Bronchial epithelial cell (primary cell): ENCODE data around the gene GRAMD2B. TPM values are rescaled to one million over a fixed set of nuclear protein-coding genes. Genes with fewer than 3 reads are reported as not detected.
"Not testable (repeated sequence)": the region's sequence is repeated elsewhere in the genome, so short reads cannot be mapped to it uniquely, and the experiment has no call there.

Experiments used
- DNase-seq: peaks from one replicate; pipeline ENCODE4 v3.0.0-alpha.2; 2010; ENCODE audit warnings: low read depth
- FAIRE-seq: peaks from 2 replicates; lab custom pipeline; 2011; peaks lifted over from hg19 to GRCh38; lab: Jason Lieb, UNC
- H3K27me3 ChIP-seq: 2 replicates; pipeline ENCODE4 v1.5.1; 2011; ENCODE audit warnings: low read length; ENCODE audit not compliant: control insufficient read depth, insufficient read depth
- H3K36me3 ChIP-seq: 2 replicates; pipeline ENCODE4 v1.5.1; 2011; ENCODE audit warnings: low read length; ENCODE audit not compliant: control insufficient read depth, insufficient read depth
- H3K4me3 ChIP-seq: 2 replicates; pipeline ENCODE4 v1.5.1; 2011; ENCODE audit warnings: mild to moderate bottlenecking, low read depth, low read length, control low read depth
- total RNA-seq: library from RNA; depleted of rRNA; stranded (reverse); fragments of >200 nt; gene quantifications from 2 replicates; pipeline ENCODE4 v1.2.1, GENCODE V29; 2014
- TF ChIP-seq, protein P1 (sequence below): IDR thresholded peaks from 2 replicates; pipeline ENCODE4 v1.5.1; 2011; ENCODE audit warnings: mild to moderate bottlenecking, moderate library complexity, low read length, control low read depth, inconsistent platforms; ENCODE audit not compliant: insufficient read depth, severe bottlenecking

GRAMD2B gene
- total RNA-seq, 1 donor from 2014 or later = 9.2 TPM

DNA sequence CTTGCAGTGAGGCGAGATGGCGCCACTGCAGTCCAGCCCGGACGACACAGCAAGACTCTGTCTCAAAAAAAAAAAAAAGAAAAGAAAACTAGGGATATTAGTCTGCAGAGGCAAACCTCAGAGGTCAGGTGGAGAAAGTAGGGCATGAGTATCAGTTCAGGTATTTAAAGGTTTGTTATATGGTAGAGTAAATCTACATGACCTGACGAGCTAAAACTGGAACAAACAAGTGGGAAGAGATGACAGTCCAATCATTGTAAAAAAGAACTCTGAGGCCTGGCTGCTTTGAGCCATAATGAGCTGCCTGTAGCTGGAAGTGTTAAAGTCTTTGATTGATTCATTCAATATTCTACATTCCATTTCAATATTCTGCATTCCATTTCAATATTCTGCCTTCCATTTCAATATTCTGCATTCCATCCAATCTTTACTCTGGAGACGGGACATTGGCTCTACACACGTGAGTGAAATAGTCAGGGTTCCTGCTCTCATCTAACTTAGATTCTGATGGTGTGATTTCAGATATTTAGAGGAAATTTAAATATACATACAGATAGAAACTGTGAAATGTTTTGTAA is 28.9 kb upstream of the GRAMD2B start:
- DNase-seq (peak; percentile 86), FAIRE-seq (no peak)
- no peak overlapping the region for H3K4me3 ChIP-seq

DNA sequence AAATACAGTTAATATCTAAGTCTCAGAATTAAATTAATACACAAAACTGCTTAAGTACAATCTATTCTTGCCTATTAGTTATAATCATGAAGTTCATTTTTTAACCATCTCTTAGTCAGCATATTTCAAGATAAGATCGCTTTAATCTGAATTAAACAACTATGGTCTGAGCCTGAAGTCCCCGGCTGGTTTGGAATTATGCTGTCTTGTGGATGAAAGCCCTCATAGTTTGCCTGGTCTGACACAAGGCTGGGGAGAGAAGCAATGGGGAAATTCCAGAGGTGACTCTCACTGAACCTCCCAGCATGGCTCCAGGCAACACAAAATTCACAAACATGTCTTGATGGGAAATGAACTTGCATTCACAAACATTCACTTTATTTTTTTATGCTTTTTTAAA is 28.0 kb upstream of the GRAMD2B start:
- no peak overlapping the region for H3K4me3 ChIP-seq
- no peaks in the 10 kb centered on the region for H3K27me3 ChIP-seq
- TF ChIP-seq, protein P1, sequence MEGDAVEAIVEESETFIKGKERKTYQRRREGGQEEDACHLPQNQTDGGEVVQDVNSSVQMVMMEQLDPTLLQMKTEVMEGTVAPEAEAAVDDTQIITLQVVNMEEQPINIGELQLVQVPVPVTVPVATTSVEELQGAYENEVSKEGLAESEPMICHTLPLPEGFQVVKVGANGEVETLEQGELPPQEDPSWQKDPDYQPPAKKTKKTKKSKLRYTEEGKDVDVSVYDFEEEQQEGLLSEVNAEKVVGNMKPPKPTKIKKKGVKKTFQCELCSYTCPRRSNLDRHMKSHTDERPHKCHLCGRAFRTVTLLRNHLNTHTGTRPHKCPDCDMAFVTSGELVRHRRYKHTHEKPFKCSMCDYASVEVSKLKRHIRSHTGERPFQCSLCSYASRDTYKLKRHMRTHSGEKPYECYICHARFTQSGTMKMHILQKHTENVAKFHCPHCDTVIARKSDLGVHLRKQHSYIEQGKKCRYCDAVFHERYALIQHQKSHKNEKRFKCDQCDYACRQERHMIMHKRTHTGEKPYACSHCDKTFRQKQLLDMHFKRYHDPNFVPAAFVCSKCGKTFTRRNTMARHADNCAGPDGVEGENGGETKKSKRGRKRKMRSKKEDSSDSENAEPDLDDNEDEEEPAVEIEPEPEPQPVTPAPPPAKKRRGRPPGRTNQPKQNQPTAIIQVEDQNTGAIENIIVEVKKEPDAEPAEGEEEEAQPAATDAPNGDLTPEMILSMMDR = no peak
- no peak for FAIRE-seq
- DNase-seq = peak; percentile 74
- no peaks in the 10 kb centered on the region for H3K36me3 ChIP-seq

More for the DNA sequence above, 28.9 kb upstream of the GRAMD2B start:
- no peaks in the 10 kb centered on the region for H3K27me3 ChIP-seq
- H3K36me3 ChIP-seq = no peaks in the 10 kb centered on the region
- TF ChIP-seq, protein P1 = no peak

DNA sequence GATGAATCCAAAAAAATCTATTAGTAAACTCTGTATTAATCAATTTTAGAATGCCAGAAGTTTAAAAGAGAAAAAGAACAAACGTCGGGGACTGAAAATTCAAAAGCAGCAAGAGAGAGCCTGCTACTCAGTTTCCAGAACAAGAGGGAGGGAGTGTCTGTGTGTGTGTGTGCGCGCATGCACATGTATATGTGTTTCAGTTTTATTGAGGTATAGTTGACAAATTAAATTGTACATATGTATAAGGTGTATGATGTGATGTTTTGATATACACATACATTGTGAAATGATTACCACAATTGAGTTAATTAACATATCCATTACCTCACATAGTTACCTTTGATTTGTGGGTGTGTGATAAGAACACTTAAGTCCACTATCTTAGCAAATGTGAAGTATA is 27.6 kb upstream of the GRAMD2B start:
- TF ChIP-seq, protein P1 = no peak
- no peak overlapping the region for H3K4me3 ChIP-seq
- FAIRE-seq = no peak

DNA sequence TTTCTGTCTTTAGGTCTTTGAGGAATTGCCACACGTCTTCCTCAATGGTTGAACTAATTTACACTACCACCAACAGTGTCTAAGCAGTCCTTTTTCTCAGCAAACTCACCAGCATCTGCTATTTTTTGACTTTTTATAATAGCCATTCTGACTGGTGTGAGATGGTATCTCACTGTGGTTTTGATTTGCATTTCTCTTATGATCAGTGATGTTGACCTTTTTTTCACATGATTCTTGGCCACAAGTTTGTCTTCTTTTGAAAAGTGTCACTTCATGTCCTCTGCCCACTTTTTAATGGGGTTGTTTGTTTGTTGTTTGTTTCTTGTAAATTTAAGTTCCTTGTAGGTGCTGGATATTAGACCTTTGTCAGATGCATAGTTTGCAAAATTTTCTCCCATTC is 26.5 kb upstream of the GRAMD2B start:
- H3K27me3 ChIP-seq, H3K4me3 ChIP-seq, H3K36me3 ChIP-seq, FAIRE-seq, DNase-seq: not testable (repeated sequence)

More for the DNA sequence above, 27.6 kb upstream of the GRAMD2B start:
- DNase-seq = no peak
- Histone ChIP-seq H3K27me3 (no peaks in the 10 kb centered on the region), H3K36me3 (no peaks in the 10 kb centered on the region)

DNA sequence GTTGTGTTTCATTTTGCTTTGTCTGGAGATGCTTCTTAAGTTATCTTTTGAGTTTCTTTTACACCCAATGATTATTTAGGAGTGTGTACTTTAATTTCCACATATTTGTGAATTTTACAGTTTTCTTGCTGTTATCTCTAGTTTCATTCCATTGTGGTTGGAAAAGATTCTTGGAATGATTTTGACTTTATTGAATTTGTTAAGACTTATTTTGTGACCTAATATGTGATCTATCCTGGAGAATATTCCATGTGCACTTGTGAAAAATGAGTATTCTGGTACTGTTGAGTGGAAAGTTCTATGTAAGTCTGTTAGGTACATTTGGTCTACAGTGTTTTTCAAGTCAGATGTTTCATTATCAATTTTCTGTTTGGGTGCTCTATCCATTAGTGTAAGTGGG is 24.4 kb upstream of the GRAMD2B start:
- Histone ChIP-seq H3K4me3 (no peak overlapping the region), H3K36me3 (no peaks in the 10 kb centered on the region), H3K27me3 (no peaks in the 10 kb centered on the region)
- FAIRE-seq = no peak
- TF ChIP-seq, protein P1 = no peak
- DNase-seq = no peak

DNA sequence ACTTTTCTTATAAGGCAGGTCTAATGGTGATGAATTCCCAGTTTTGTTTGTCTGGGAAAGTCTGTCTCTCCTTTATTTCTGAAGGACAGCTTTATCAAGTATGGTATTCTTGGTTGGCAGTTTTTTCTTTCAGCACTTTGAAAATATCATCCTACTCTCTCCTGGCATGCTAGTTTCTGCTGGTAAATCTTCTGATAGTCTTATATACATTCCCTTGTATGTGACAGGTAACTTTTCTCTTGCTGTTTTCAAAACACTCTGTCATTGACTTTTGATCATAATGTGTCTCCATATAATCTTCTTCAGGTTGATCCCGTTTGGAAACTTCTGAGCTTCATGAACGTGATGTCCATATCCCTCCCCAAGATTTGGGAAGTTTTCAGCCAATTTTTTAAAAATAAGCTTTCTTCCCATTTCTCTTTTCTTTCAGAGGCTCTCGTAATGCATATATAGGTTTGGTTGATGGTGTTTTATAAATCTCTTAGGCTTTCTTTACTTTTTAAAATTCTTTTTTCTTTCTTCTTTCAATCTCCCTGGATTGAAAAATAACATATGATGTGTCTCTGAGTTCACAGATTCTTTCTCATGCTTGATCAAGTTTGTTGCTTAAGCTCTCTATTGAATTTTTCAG is 22.5 kb upstream of the GRAMD2B start:
- Histone ChIP-seq H3K36me3 (no peaks in the 10 kb centered on the region), H3K27me3 (no peaks in the 10 kb centered on the region), H3K4me3 (no peak overlapping the region)
- no peak for DNase-seq
- FAIRE-seq = no peak
- TF ChIP-seq, protein P1 = no peak
